Measurements from ENCODE around the gene TXNL1.
"Not testable (repeated sequence)": the region's sequence is repeated elsewhere in the genome, so short reads cannot be mapped to it uniquely, and the experiment has no call there.

Gene TXNL1

DNA sequence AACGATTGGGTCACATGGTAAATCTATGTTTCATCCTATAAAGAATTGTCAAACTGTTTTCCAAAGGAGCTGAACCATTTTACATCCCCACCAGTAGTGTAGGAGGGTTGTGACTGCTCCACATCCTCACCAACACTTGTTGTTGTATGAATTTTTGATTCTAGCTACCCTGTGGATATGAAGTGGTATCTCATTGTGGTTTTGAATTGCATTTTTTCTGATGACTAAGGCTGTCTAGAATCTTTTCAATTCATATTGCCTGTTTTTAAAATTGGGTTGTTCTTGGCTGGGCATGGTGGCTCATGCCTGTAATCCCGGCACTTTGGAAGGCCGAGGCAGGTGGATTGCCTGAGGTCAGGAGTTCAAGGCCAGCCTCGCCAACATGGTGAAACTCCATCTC lies 44.5 kb downstream of the TXNL1 start:
- DNase-seq (ENCODE audit: low read depth) = peak; percentile 57
- TF ChIP-seq, protein P1, sequence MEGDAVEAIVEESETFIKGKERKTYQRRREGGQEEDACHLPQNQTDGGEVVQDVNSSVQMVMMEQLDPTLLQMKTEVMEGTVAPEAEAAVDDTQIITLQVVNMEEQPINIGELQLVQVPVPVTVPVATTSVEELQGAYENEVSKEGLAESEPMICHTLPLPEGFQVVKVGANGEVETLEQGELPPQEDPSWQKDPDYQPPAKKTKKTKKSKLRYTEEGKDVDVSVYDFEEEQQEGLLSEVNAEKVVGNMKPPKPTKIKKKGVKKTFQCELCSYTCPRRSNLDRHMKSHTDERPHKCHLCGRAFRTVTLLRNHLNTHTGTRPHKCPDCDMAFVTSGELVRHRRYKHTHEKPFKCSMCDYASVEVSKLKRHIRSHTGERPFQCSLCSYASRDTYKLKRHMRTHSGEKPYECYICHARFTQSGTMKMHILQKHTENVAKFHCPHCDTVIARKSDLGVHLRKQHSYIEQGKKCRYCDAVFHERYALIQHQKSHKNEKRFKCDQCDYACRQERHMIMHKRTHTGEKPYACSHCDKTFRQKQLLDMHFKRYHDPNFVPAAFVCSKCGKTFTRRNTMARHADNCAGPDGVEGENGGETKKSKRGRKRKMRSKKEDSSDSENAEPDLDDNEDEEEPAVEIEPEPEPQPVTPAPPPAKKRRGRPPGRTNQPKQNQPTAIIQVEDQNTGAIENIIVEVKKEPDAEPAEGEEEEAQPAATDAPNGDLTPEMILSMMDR (conservative IDR thresholded peaks at IDR 0.05; ENCODE audit: low read depth, low read length) = no peak
- no peak overlapping the region for H3K4me3 ChIP-seq (ENCODE audit: low read depth, low read length)

GRCh38 chr18:56580026-56580425 lies 58.4 kb downstream of the TXNL1 start:
- H3K4me3 ChIP-seq (ENCODE audit: low read depth, low read length) = no peak overlapping the region
- TF ChIP-seq, protein P1 (conservative IDR thresholded peaks at IDR 0.05; ENCODE audit: low read depth, low read length) = no peak
- DNase-seq (ENCODE audit: low read depth) = no peak

DNA sequence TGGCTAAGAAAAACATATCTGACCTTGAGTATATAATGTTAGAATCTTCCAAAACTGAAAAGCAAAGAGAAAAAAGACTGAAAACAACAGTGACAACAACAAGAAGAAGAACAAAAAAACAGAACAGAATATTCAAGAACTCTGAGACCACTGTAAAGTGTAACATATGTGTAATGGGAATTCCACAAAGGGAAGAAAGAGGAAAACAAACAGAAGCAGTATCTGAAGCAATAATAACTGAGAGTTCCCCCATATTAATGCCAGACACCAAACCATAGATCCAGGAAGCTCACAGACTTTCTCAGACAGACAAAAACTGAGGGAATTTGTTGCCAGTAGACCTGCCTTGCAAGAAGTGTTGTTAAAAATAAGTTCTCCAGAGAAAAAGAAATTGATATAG lies 58.9 kb downstream of the TXNL1 start:
- DNase-seq (ENCODE audit: low read depth) = no peak
- TF ChIP-seq, protein P1 (conservative IDR thresholded peaks at IDR 0.05; ENCODE audit: low read depth, low read length) = no peak
- H3K4me3 ChIP-seq (ENCODE audit: low read depth, low read length) = no peak overlapping the region

GRCh38 chr18:56576826-56577573 lies 61.4 kb downstream of the TXNL1 start:
- H3K4me3 ChIP-seq (ENCODE audit: low read depth, low read length) = peak overlapping the region; percentile 50
- TF ChIP-seq, protein P1 (conservative IDR thresholded peaks at IDR 0.05; ENCODE audit: low read depth, low read length) = no peak
- DNase-seq (ENCODE audit: low read depth) = peak; percentile 30

- TF ChIP-seq, protein P1 (conservative IDR thresholded peaks at IDR 0.05; ENCODE audit: low read depth, low read length) = peak; percentile 64
- DNase-seq (ENCODE audit: low read depth) = peak; percentile 82
- no peak overlapping the region for H3K4me3 ChIP-seq (ENCODE audit: low read depth, low read length)
Observed at GRCh38 chr18:56575819-56576663, 62.4 kb downstream of the TXNL1 start.

DNA sequence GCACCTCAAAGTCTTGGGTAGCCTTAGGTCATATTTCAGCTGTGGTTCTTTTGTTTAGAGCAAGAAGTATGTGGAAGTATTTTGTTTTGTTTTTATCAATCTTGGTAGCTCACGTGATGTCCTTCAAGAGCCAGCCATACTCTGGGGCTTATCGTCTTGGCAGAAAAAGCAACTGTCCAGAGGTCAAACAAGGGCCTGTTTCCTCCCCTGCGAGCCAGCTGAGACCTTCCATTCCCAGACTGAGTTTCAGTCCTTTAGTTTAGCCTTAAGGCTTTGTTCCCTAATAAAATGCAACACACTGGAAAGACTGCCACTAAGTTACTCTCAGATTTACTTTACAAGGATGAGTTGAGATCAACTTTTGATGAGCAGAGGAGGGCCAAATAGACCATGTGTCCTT lies 63.5 kb downstream of the TXNL1 start:
- TF ChIP-seq, protein P1 (conservative IDR thresholded peaks at IDR 0.05; ENCODE audit: low read depth, low read length) = no peak
- H3K4me3 ChIP-seq (ENCODE audit: low read depth, low read length) = no peak overlapping the region
- DNase-seq (ENCODE audit: low read depth) = peak; percentile 48

- DNase-seq (ENCODE audit: low read depth); H3K4me3 ChIP-seq (ENCODE audit: low read depth, low read length): not testable (repeated sequence)
Observed at GRCh38 chr18:56572267-56572666, 66.1 kb downstream of the TXNL1 start.
